ENCODE results near the gene PHAF1.

PHAF1 gene

DNA sequence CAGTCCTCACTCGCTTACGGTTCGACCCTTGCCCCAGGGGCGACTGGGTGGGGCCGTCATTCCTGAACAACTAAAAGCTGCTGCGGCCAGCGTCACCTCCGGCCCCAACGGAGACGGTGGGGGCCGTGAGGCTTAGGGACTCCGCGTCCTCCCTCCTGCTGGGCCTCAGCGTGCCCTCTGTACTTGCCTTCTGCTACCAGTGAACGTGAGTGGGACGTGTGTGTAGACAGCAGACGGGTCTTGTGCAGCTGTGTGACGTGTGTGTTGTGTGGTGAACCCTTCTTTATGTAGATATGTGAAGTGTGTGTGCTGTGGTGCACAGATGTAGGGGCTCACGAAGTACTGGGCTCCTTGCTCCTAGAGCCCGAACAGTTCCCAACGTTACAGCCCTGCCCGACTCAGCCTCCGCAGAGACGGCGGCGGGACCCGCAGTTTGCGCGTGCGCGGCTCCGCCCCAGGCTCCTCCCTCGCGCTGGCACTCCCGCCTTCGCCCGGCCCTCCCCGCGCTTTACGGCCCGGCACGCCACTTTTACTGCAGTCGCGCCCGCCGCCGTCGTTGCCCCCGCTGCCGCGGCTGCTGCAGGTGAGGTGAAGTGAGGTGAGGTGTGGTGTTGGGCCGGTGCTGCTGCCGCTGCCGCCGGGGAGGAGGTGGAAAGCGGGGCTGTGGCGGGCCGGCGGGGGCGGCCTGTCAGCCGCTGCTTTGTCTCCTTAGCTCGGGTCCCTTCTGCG lies at the start of gene PHAF1:
TSS of gene PHAF1 (plus strand) at position 535 of the 729 bp plus-strand sequence. CDS start 235 bp downstream, outside the sequence.
- DNase-seq (ENCODE audit: low read depth in 2 of 2, low spot score in 1 of 2): peak; percentile 89 to 93

DNA sequence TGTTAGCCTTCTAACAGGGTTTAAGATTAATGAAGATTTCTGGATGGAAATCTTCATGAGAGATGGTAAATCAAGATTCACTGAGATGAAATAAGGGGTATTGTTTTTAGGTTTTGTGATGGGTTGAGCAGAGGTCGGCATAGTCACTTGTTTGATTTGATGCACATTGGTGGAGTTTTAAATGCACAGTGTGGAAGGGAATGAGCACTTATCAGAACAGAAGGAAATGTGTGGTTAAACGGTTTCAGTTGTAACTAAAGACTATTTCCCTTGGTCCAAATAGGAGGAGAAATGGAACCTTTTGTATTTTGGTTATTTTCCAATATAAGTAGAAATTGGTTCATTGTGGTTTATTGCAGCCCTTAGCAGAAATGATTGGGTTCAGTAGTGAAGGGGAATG lies 46.7 kb upstream of the PHAF1 start:
- no peak for DNase-seq (ENCODE audit: low read depth in 2 of 2, low spot score in 1 of 2)

DNA sequence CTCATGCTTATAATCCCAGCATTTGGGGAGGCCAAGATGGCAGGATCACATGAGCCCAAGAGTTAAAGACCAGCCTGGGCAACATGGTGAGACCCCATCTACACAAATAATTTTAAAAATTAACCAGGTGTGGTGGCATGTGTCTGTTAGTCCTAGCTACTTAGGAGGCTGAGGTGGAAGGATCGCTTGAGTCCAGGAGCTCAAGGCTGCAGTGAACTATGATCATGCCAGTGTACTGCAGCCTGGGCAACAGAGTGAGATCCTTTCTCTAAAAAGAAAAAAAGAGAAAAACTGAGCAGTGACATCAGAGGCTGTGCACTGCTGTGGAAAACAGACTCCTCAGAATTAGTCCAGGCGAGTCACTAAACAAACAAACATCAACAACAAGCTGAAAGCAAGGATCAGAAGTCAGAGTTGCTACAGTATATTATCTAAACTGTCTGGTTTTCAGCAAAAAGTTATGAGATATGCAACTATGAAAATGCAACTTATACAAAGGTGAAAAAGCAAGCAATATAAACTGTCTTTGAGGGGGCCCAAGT lies 41.5 kb upstream of the PHAF1 start:
- no peak for DNase-seq (ENCODE audit: low read depth in 2 of 2, low spot score in 1 of 2)

DNA sequence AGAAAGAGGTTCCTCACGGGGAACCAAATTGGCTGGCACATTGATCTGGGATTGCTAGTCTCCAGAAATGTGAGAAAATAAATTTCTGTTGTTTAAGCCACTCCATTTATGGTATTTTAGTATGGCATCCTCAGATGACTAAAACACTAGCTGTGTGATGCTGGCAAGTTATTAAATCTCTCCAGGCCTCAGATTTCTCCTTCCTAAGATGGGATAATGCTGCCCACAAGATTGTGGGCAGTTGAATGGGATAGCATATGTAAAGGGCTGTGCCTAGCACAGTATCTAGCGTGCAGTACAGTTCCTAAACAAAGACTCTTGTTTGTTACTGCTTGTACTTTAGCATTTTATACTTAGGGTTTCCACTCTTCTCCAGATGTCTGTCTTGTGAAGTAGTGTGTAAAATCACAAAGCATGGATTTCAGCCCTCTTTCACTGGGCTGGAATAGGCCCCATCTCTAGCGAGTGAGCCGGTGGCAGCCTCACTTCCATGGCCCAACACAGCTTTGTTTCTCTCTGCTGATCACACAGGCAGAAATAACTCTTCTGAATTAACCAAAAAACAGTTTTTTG lies 38.2 kb upstream of the PHAF1 start:
- no peak for DNase-seq (ENCODE audit: low read depth in 2 of 2, low spot score in 1 of 2)

DNA sequence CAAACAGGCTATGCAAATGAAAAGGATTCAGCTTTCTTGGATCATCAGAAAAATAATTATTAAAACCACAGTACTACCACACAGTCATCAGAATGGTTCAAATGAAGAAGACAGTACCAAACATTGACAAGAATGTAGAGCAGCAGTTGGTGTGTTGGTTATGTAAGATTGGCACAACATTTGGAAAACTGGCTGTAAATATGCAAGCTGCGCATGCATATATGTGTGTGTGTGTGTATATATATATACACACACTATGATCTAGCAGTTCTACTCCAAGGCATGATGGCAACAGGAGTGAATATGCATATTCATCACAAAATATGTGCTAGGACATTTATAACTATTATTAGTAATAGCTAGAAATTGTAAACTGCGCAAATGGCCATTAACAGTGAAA lies 34.4 kb upstream of the PHAF1 start:
- no peak for DNase-seq (ENCODE audit: low read depth in 2 of 2, low spot score in 1 of 2)

DNA sequence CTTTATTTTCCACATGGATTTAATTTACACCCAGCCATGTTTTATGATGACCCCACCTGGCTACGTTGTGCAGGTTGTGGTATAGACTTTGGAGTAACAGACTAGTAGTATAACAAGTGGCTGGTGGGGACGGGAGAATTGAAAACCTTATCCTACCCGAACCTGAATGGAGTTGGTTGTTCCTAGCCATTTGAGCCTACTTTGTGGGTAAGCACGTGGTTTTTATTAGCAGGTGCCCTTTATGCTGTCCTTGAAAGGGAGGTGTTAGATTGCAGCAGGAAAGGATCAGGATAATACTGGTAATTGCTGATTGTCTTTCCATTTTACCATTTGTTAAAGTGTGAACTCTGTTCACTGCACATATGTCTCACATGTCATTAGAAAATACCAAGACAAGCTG lies 31.9 kb upstream of the PHAF1 start:
- no peak for DNase-seq (ENCODE audit: low read depth in 2 of 2, low spot score in 1 of 2)

DNA sequence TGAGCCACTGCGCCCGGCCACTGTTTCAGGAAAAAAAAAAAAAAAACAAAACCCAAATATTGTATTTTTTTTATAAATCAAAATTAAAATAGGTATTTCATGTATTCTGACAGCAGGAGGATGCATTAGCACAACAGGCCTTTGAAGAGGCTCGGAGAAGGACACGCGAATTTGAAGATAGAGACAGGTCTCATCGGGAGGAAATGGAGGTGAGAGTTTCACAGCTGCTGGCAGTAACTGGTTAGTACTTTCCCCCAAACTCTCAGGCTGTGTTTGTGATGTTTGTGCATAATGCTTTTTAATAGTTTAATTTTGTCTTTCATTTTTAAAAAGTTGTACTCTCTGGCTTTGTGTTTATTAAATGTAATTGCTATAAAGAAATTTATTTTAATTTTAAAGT lies 27.6 kb upstream of the PHAF1 start:
- no peak for DNase-seq (ENCODE audit: low read depth in 2 of 2, low spot score in 1 of 2)

DNA sequence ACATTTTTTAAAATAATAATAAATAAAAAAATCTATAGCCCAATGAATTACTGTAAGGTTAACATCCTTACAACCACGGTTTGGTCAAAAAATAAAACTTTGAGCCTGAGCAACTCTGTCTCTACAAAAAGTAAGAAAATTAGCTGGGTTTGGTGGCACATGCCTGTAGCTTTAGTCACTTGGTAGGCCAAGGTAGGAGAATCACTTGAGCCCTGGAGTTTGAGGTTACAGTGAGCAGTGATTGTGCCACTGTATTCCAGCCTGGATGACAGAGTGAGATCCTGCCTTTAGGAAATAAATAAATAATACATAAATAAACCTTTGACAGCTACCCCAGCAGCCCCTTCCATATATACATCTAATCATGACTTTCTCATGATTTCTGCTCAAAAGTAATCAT lies 26.9 kb upstream of the PHAF1 start:
- DNase-seq (ENCODE audit: low read depth in 2 of 2, low spot score in 1 of 2): no peak

DNA sequence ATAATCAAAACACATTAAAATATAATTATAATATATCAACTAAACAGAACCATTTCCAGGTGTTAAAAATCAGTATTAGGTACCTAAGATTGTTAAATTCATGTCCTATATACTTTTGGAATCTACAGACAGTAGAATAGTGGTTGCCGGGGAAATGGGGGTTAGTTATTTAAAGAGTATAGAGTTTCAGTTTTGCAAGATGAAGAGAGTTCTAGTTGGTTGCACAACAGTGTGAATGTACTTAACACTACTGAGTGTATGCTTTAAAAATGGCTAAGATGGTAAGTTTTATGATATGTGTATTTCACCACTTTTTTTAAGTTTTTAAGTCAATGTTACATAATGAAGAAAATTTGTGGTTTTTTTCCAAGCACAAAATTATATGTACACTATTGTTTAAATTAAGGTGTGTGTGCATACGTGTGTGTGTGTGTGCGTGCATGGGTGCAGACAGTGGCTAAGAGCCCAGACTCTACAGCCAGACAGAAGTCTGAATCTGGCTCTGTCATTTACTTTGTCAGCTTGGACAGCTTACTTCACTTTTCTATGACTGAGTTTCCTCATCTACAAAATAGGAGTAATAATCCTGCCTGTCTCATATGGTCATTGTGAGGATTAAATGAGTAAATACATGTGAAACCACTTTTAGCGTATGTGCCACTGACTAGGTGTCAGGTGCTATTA lies 25.3 kb upstream of the PHAF1 start:
- DNase-seq (ENCODE audit: low read depth in 2 of 2, low spot score in 1 of 2): no peak

DNA sequence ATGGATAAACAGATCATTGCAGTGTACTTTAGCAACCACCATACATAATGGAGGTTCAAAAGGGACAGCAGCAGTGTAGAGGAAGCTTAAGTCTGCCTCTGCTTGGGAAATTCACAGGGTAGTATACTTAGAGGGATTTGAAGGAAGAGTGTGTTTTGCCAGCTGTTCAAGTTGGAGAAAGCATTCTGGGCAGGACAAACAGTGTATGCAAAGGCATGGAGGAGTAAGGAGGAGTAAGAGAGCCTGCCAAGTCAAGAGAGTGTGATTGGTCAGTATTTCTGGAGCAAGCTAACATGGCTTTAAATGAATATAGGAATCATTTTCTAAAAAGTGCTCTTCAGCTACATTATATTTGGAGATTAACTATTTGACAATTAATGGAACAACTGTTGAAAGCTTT lies 22.9 kb upstream of the PHAF1 start:
- no peak for DNase-seq (ENCODE audit: low read depth in 2 of 2, low spot score in 1 of 2)

DNA sequence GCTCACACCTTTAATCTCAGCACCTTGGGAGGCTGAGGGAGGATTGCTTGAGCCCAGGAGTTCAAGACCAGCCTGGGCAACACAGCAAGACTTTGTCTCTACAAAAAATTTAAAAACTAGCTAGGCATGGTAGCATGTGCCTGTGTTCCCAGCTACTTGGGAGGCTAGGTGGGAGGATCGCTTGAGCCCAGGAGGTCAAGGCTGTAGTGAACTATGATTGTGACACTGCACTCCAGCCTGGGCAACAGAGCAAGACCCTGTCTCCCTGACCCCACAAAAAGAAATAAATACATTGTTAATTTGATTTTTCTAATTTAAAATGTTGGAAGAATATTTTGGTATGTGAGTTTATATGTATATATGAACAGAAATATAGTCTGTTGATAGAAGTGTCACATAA lies 22.4 kb upstream of the PHAF1 start:
- no peak for DNase-seq (ENCODE audit: low read depth in 2 of 2, low spot score in 1 of 2)

DNA sequence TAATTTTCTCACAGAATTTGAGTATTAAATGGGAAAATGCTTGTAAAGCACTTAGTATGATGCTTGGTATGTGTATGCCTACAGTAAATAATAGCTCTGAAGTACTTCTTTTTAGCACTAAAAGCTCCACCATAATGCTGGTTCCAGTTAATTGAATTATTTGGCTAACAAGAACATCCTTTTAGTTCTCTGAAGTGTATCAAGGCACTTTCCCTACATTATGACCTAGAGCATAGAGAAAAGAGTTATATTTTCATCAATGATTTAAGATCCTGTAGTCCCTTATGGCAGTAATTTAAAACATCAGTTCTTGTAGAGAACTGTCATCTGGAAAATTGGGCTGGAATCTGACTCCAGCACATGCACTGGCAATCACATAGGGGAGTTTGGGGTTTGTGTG lies 21.9 kb upstream of the PHAF1 start:
- DNase-seq (ENCODE audit: low read depth in 2 of 2, low spot score in 1 of 2): no peak

DNA sequence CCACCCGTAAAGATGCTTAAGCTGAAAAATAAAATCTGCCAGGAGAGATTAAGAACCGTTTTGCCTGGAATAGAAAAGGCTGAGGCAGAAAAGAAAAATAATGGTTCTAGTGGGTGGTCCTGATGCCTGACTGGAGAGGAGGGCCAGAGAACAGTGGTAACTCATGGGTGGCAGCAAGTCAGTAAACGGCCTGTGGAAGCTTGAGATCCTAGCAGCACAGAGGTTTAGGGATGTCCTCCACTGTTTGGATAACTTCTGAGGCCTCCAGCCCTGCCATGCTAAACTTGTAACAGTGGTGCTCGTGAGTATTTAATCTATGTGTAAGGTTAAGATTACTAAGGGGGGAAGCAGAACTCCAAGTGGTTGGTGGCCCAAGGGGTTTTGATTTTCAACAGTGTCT lies 21.2 kb upstream of the PHAF1 start:
- DNase-seq (ENCODE audit: low read depth in 2 of 2, low spot score in 1 of 2): no peak

DNA sequence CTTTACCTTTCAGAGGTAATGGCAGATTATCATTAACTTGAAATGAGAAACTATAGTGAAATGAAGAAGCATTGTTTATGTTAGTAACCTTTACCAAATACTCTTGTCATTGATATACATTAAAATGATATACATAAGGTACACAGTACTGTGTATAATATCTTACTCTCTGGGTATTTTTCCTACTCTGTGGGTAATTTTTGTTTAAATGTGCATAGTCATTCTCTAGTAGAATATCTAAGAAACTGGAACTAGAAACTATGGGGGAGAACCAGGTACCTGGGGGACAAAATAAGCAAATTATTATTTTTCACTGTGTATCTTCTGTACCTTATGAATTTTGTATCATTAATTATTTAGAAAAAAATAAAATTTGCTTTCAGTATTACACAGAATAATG lies 20.6 kb upstream of the PHAF1 start:
- no peak for DNase-seq (ENCODE audit: low read depth in 2 of 2, low spot score in 1 of 2)

DNA sequence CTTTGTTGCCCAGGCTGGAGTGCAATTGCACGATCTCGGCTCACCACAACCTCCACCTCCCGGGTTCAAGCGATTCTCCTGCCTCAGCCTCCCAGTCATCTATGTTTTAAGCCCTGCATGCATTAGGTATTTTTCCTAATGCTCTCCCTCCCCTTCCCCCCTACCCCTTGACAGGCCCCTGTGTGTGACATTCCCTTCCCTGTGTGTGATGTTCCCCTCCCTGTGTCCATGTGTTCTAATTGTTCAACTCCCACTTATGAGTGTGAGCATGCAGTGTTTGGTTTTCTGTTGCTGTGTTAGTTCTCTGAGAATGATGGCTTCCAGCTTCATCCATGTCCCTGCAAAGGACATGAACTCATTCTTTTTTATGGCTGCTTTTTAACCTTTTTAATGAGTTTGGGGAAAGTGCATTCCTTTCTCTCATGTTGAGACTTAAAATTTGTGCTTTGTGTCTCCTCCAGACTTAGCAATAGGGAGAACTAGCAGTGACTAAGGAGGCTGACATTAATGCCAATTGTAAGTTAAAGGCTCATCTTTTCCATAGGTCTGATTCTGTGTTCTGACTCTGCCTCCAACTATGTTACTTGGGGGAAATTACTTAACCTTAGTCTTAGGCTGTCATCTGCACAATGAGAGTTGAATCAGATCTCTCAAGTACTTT lies 17.7 kb upstream of the PHAF1 start:
- DNase-seq (ENCODE audit: low read depth in 2 of 2, low spot score in 1 of 2): no peak

DNA sequence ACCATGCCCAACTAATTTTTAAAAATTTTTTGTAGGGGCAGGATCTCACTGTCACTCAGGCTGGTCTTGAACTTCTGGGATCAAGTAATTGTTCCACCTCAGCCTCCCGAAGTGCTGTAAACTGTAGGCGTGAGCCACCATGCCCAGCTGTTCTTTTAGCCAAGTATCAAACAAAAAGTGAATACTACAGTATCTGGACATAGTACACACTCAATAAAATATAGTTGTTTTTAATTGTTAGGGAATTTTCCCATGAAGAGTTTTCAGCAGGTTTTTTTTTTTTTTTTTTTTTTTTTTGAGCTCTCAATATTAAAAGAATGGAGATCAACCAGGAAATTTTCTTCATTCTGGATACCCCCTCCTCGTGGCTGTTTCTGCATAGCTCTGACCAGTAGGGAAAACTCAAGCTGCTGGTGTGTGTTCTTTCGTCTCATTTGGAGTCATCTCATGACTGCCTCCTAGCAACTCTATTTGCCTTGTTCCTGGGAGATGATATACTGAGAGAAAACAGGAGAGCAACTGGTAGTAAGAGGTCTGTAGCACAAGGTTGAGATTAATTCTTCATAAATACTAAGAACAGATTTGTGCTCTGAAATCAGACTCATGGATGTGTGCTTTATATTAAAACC lies 16.5 kb upstream of the PHAF1 start:
- no peak for DNase-seq (ENCODE audit: low read depth in 2 of 2, low spot score in 1 of 2)

DNA sequence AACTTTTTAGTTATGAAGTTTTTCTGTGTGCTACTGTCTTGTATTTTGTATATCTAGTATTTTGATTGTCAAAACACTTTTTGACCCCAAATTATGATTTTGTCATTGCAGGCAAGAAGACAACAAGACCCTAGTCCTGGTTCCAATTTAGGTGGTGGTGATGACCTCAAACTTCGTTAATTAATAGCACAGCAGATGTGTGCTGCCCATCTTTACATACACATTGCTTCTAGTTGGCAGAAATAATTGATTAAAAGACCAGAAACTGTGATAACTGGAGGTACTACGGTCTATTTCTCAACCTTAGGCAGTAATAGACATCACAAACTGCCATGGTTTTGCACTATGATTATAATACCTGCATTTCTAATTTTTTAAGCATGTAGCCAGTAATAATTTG lies 11.1 kb upstream of the PHAF1 start:
- no peak for DNase-seq (ENCODE audit: low read depth in 2 of 2, low spot score in 1 of 2)

DNA sequence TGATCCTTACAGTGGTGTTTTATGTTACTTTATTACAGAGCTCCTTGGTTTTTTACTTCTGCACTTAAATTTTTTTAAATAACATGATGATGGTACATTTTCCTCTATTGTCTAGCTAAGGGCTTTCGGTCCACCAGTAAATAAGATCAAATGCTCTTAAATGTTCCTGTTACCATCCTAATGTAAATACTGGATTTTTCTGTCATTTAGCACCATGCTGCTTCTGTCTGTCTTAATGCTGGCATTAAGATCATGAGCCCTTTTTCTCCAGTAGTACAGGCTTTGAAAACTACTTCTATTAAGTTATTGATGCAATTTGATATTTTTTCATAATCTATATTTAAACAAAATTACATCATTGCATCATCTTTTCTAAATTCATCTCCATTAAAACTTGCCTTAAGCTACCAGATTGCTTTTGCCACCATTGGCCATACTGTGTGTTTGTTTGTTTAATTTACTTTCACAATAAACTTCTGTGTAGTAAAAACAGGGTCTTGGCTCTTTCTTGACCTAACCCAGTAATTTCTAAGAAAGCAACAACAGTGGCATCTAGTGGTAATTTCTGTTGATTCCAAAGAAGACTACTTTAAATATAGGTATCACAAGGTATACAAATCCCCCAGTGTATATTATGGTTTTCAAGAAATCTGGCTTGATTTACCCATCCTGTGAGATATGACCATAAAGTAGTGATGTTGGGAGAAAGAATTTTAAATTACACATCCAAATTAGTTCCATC lies 9.0 kb upstream of the PHAF1 start:
- DNase-seq (ENCODE audit: low read depth in 2 of 2, low spot score in 1 of 2): no peak

DNA sequence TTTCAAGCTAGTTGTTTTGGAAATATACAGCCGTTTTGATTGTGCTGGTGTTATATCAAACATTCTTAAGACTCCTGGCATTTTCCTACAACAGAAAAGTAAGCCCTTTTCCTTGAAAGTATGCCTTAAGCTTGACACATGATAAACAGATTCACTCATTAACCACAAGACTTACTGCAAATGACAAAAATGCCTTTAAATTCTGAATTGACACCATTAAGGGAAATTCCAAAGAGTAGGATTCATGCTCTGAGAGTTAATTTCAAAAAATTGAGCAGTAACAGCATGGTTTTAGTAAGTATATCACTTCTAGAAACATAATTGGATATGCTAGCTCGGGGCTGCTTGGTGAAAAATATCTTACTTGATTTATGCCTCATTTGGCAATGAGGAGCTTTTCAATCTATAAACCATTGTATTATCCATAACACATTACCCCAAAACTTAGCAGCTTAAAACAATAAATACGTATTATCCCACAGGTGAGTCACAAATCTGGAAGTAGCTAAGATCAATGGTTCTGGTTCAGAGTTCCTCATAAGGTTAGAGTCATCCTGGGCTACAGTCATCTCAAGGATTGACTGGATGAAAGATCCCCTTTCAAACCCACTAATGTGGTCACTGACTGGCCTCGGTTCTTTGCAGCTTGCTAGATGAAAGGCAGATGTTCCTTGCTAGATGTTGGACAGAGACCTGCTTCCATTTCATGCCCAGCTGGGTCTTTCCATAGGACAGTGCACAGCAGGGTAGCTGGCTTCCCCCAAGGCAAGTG lies 8.2 kb upstream of the PHAF1 start:
- no peak for DNase-seq (ENCODE audit: low read depth in 2 of 2, low spot score in 1 of 2)

DNA sequence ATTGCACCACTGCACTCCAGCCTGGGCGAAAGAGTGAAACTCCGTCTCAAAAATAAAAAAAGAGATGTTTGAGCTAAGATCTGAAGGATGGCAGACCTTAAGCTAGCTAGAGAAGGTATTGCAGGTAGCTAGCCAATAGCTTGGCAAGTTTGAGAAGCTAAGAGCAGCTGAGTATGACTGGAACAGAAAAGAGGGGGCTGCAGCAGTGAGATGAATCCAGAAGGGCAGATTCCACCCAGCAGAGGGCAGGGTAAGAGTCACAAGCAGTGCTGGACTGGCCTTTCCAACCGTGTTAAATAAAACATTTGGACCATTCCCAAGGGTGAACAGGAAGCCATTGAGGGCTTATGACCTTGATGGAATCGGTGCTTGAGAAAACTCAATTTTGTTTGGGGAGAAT lies 5.7 kb upstream of the PHAF1 start:
- DNase-seq (ENCODE audit: low read depth in 2 of 2, low spot score in 1 of 2): no peak
